ENCODE measurements around the gene IRF1. TPM values are rescaled to one million over a fixed set of nuclear protein-coding genes. Genes with fewer than 3 reads are reported as not detected.
A peak's percentile ranks its signal among the peaks of the same experiment; 100 is the strongest.

Gene IRF1, protein sequence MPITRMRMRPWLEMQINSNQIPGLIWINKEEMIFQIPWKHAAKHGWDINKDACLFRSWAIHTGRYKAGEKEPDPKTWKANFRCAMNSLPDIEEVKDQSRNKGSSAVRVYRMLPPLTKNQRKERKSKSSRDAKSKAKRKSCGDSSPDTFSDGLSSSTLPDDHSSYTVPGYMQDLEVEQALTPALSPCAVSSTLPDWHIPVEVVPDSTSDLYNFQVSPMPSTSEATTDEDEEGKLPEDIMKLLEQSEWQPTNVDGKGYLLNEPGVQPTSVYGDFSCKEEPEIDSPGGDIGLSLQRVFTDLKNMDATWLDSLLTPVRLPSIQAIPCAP
- total RNA-seq (100 to 1,000 TPM; 146 to 307 (median 165) TPM), polyA plus RNA-seq (100 to 1,000 TPM in 1 of 3 donors, 10 to 100 TPM in 2; 57.9 to 113 (median 59.7) TPM)
- long read RNA-seq, donor 1, transcript IRF1-201 (10 exons, 3,579 nt) = major isoform, 7 of 7 reads
- long read RNA-seq, donor 1, partial matches to known transcripts = 0 of 7 reads
- long read RNA-seq, donor 1, other reads (novel, unspliced or antisense) = 0 of 7 reads
- long read RNA-seq, donor 2, full-length matches to known transcripts = 11 of 11 reads
- long read RNA-seq, donor 2, partial matches to known transcripts = 0 of 11 reads
- long read RNA-seq, donor 2, other reads (novel, unspliced or antisense) = 0 of 11 reads

DNA sequence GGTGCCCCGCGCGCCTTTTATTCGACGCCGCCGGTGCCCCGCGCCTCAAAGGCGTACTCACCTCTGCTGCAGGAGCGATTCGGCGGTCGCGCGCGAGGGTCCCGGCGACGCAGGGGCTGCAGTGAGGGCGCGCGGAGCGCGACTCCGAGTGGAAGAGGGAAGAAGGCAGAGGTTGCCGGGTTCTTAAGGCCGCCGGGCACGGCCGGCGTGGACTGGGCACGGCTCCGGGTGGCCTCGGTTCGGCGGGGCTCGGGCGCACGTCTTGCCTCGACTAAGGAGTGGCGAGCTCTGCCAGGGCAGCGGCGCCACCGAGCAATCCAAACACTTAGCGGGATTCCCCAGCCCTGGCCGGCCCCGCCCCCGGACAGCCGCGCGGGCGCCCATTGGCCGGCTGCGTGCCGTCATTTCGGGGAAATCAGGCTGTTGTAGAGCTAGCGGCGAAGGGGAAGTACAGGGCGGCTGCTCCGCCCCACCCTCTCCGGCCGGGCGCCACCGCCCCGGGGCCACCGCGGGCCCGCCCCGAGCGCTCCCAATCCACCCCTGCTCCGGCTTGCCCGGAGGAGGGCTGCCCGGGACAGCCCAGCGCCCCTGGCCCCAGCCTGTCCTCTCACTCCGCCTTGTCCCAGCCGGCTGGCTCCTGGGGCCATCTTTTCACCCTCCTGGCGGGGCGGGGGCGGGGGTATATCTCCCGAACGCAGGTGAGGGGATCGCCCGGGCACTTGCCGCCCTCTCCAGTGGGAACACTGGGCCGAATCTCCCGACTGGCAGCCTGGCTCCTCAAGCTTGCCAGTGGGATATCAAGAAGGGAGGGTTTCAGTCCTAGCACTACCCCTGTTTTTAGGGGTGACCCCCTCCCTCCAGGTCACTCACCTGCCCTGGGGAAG lies at the start of gene IRF1:
Gene IRF1 (minus strand): TSS at position 290 of the 884 bp plus-strand sequence. CDS start 1,295 bp downstream, outside the sequence.
- peaks cover 6 to 39% (median 34%) of the 10 kb centered on the region in 6 donors for H3K36me3 ChIP-seq
- H3K4me3 ChIP-seq = peak within 1 kb of the TSS; percentile 78 to 96 (median 94)
- peak within 1 kb of the TSS; percentile 96 to 100 (median 100) for H3K27ac ChIP-seq
- 0 to 1% (median 0%) methylated on average over 29 to 87 of the region's 87 CpGs for WGBS, 5 donors
- no peaks in the 10 kb centered on the region for H3K9me3 ChIP-seq
- H3K4me1 ChIP-seq = peaks cover 46 to 91% (median 81%) of the 10 kb centered on the region in 6 donors
- intact Hi-C loops (cut with DNase I; ENCODE audit: low total_unique reads) = loop anchor here (5.0 kb wide), 1 partner anchor 78 kb away; no protein-coding TSS in a partner anchor
- peak; percentile 92 to 99 (median 92) for TF ChIP-seq POLR2A (IDR thresholded peaks at IDR 0.05)
- TF ChIP-seq POLR2AphosphoS5 (IDR thresholded peaks at IDR 0.05) = peak; percentile 99 to 100 (median 100)
- TF ChIP-seq CTCF (IDR thresholded peaks at IDR 0.05 in 8 of 11, conservative IDR thresholded peaks at IDR 0.05 in 3 of 11) = peak in 4 of 11 experiments; percentile 19 to 45 (median 32)
- DNase-seq = peak; percentile 99
- no peaks in the 10 kb centered on the region for H3K27me3 ChIP-seq (replicated peaks in 1 of 7)

DNA sequence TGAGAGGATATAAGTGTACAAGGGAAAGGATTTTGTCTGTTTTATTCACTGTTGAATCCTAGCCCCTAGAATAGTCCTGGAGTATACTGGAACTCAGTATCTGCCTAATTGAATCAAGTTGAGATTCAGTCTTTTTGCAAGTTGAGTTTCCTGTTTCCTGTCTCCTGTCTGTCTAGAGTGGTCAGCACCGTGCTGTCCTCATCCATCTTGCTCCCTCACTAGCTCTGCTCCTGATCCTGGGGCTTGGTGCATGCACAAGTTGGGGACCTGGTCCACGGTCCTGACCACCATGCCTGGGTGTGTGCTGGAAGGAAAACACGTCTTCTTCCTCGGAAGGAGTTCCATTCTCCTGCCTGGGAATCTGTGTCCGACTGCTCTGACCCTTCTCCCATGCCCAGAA lies 49.6 kb upstream of the IRF1 start:
- 75 to 81% (median 76%) methylated on average over 5 of the region's 5 CpGs for WGBS, 5 donors
- Histone ChIP-seq H3K27me3 (replicated peaks in 1 of 7) (no peaks in the 10 kb centered on the region), H3K4me1 (no peaks in the 10 kb centered on the region), H3K4me3 (no peak overlapping the region), H3K36me3 (no peaks in the 10 kb centered on the region), H3K27ac (no peak overlapping the region), H3K9me3 (no peaks in the 10 kb centered on the region)
- intact Hi-C loops (cut with DNase I; ENCODE audit: low total_unique reads) = no loop called here
- no peak for TF ChIP-seq POLR2A (IDR thresholded peaks at IDR 0.05)
- no peak for TF ChIP-seq POLR2AphosphoS5 (IDR thresholded peaks at IDR 0.05)
- no peak for TF ChIP-seq CTCF (IDR thresholded peaks at IDR 0.05 in 8 of 11, conservative IDR thresholded peaks at IDR 0.05 in 3 of 11)
- DNase-seq = no peak

DNA sequence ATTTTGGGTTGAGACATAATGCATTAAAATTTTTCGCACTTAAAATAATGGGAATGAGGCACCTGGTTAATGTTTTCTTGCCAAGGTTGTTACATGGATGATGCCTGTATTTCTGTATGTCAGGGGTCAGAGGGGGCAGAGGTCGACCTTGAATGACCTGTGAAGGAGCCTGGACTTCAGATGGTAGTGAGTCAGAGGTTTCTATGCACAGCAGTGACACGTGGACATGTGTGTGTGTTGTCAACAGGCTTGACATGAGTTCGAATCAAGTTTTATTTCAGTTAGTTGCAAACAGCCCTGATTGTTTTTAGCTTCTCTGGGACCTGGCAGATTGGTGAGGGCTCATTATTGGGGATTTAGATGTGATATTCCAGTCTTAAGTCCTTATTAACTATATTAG lies 49.1 kb upstream of the IRF1 start:
- TF ChIP-seq POLR2A (IDR thresholded peaks at IDR 0.05) (no peak), POLR2AphosphoS5 (IDR thresholded peaks at IDR 0.05) (no peak), CTCF (IDR thresholded peaks at IDR 0.05 in 8 of 11, conservative IDR thresholded peaks at IDR 0.05 in 3 of 11) (no peak)
- intact Hi-C loops (cut with DNase I; ENCODE audit: low total_unique reads) = no loop called here
- 78 to 89% (median 80%) methylated on average over 4 of the region's 4 CpGs for WGBS, 5 donors

More for the DNA sequence above, 49.1 kb upstream of the IRF1 start:
- Histone ChIP-seq H3K4me1 (no peaks in the 10 kb centered on the region), H3K4me3 (no peak overlapping the region), H3K9me3 (no peaks in the 10 kb centered on the region), H3K27me3 (replicated peaks in 1 of 7) (no peaks in the 10 kb centered on the region), H3K27ac (no peak overlapping the region), H3K36me3 (no peaks in the 10 kb centered on the region)
- no peak for DNase-seq
